ENCODE results near the gene LARP6. TPM values are rescaled to one million over a fixed set of nuclear protein-coding genes. Genes with fewer than 3 reads are reported as not detected.

The LARP6 gene
- total RNA-seq, 1 donor from 2014 or later, result 22.6 TPM

DNA sequence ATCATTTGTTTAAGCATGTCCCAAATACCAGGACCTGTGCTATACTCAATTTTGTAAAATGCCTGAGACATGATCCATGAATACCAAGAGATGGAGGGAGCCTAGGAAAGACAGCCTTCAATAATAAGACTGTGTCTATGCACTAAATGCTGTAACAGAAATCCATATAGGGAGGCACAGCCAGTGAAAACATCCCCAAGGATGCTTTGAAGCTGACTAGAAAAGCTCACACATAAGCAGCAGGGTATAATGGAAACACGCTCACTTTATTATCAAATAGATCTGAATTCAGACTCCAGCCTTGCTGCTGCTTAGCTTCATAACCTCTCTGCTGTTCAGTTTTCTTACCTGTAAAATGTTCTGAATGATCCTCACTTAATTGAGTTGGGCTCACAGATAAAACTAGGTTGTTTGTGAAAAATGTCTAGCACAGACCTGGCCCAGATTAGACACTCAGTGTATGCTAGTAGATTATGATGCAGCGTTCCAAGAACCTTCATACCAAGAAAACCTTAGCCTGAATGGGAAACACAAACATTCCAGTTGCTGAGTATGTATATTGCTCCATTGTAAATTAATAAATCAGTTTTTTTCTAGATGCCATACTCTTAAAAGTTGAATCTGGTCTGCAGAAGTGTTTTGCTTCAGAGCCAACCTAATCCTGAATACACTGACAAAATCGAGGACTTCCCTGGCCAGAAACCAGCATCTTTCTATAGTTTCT lies 3.8 kb upstream of the LARP6 start:
- no peaks in the 10 kb centered on the region for H3K36me3 Mint-ChIP-seq (ENCODE audit: insufficient read depth)
- TF ChIP-seq, protein P1, sequence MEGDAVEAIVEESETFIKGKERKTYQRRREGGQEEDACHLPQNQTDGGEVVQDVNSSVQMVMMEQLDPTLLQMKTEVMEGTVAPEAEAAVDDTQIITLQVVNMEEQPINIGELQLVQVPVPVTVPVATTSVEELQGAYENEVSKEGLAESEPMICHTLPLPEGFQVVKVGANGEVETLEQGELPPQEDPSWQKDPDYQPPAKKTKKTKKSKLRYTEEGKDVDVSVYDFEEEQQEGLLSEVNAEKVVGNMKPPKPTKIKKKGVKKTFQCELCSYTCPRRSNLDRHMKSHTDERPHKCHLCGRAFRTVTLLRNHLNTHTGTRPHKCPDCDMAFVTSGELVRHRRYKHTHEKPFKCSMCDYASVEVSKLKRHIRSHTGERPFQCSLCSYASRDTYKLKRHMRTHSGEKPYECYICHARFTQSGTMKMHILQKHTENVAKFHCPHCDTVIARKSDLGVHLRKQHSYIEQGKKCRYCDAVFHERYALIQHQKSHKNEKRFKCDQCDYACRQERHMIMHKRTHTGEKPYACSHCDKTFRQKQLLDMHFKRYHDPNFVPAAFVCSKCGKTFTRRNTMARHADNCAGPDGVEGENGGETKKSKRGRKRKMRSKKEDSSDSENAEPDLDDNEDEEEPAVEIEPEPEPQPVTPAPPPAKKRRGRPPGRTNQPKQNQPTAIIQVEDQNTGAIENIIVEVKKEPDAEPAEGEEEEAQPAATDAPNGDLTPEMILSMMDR (IDR thresholded peaks at IDR 0.05; ENCODE audit: unreplicated experiment), result no peak
- H3K27me3 Mint-ChIP-seq, result peaks cover 21% of the 10 kb centered on the region
- no peak overlapping the region for H3K4me3 Mint-ChIP-seq (ENCODE audit: low read depth)
- no peaks in the 10 kb centered on the region for H3K9me3 Mint-ChIP-seq (ENCODE audit: low read depth)
- H3K4me1 Mint-ChIP-seq (ENCODE audit: low read depth), result peaks cover 7% of the 10 kb centered on the region
- H3K27ac Mint-ChIP-seq, result no peak overlapping the region
- DNase-seq (ENCODE audit: low spot score, unreplicated experiment), result no peak

DNA sequence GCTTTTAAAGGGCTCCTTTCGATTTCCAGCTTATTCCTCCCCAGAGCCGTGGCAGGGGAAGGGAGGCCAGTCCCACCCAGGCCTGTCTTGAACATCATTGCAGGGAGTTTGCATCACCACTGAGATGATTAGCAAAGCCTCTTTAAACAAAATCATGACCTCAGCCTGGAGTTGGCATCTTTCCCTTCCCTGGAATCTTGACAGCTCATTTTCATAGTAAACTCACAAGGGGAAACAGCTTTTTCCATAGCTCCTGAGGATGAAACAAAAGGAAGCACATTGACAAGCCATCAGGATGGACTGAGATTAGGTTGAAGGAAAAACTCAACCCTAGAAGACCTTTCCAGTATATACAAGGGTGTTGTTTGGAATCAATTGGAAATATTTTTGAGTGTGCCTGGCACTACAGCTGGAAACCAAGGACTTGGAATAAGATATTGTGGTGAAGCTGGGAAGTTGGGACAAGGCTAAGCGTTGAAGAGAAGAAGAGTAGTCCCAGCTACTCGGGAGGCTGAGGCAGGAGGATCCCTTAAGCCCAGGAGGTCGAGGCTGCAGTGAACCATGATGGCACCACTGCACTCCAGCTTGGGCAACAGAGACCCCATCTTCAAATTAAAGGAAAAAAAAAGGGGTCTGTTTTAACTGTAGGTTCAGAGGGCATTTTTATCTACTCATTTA lies 3.1 kb upstream of the LARP6 start:
- Mint-ChIP-seq H3K4me3 (ENCODE audit: low read depth) (no peak overlapping the region), H3K4me1 (ENCODE audit: low read depth) (peaks cover 9% of the 10 kb centered on the region), H3K27ac (peak overlapping the region; percentile 89), H3K27me3 (peaks cover 21% of the 10 kb centered on the region), H3K9me3 (ENCODE audit: low read depth) (no peaks in the 10 kb centered on the region), H3K36me3 (ENCODE audit: insufficient read depth) (no peaks in the 10 kb centered on the region)
- TF ChIP-seq, protein P1 (IDR thresholded peaks at IDR 0.05; ENCODE audit: unreplicated experiment), result no peak
- DNase-seq (ENCODE audit: low spot score, unreplicated experiment), result no peak

DNA sequence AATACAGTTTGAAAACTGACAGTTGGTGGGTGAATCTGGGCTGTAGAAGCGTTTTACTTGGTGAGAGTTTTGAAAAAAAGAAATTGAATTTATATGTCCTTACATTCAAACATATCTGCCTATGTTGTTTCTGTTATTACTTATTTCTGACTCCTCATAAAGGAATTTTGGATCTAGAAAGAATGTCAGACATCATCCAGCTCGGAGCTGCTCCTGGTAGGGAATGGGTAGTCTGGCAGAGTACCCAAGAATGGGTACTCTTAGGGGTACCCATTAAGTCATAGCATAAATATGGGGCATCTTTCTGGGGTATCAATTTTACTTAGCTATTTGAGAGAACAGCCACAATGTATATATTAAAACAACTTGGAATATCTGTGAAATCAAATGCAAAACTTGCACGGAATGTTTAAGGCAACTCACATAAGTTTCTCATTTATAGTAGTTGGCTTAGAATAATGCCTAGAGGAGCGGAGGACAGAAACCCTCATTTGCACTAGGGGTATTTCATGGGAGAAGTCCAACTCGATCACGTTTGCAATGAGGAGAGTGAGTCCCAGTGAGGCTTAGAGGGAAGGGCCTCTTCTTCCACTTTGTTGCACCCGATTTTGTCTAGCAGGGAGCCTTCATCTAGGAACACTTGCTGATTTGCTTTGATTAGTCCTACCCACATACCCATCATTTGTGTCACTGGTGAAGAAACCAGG lies 2.4 kb upstream of the LARP6 start:
- H3K27me3 Mint-ChIP-seq, result peaks cover 21% of the 10 kb centered on the region
- TF ChIP-seq, protein P1 (IDR thresholded peaks at IDR 0.05; ENCODE audit: unreplicated experiment), result no peak
- H3K4me1 Mint-ChIP-seq (ENCODE audit: low read depth), result peaks cover 9% of the 10 kb centered on the region
- H3K27ac Mint-ChIP-seq, result no peak overlapping the region
- no peak overlapping the region for H3K4me3 Mint-ChIP-seq (ENCODE audit: low read depth)
- DNase-seq (ENCODE audit: low spot score, unreplicated experiment), result no peak
- no peaks in the 10 kb centered on the region for H3K9me3 Mint-ChIP-seq (ENCODE audit: low read depth)
- no peaks in the 10 kb centered on the region for H3K36me3 Mint-ChIP-seq (ENCODE audit: insufficient read depth)

DNA sequence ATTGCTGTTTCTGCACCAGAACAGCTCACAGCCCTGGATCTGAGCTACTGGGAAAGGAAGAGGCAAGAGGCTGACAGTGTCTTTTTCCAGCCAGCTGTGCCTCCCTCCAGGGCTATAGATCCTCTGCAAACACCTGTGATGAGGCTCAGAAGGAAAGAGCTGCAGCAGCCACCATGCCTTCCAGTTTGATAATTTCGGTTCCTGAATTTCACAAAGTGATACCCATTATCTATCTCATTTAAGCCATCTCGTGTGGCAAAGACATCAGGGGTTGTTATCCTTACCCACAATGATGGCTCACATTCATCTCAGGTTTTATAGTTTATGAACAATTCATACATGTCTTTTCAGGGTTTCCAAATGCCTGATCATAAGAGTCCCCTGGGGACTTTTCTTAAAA lies 1.8 kb upstream of the LARP6 start:
- DNase-seq (ENCODE audit: low spot score, unreplicated experiment), result no peak
- Mint-ChIP-seq H3K4me3 (ENCODE audit: low read depth) (no peak overlapping the region), H3K4me1 (ENCODE audit: low read depth) (peaks cover 9% of the 10 kb centered on the region), H3K27me3 (peaks cover 21% of the 10 kb centered on the region), H3K9me3 (ENCODE audit: low read depth) (no peaks in the 10 kb centered on the region), H3K27ac (no peak overlapping the region), H3K36me3 (ENCODE audit: insufficient read depth) (peaks cover 3% of the 10 kb centered on the region)
- TF ChIP-seq, protein P1 (IDR thresholded peaks at IDR 0.05; ENCODE audit: unreplicated experiment), result no peak

DNA sequence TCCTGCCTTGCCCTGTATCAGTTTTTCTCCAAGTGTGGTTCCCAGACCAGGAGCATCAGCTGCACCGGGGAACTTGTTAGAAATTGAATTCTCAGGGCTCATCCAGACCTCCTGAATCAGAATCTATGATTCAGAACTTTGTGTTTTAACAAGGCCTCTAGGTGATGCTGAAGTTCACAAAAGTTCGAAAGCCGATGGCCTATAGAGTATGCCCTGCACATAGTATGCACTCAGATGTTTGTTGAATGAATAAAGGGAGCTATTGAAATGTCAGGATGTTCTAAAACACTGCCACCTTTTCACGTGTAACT lies 664 bp upstream of the LARP6 start:
- H3K27me3 Mint-ChIP-seq, result peaks cover 21% of the 10 kb centered on the region
- DNase-seq (ENCODE audit: low spot score, unreplicated experiment), result no peak
- H3K4me3 Mint-ChIP-seq (ENCODE audit: low read depth), result peak overlapping the region; percentile 92
- peaks cover 5% of the 10 kb centered on the region for H3K36me3 Mint-ChIP-seq (ENCODE audit: insufficient read depth)
- H3K27ac Mint-ChIP-seq, result peak overlapping the region; percentile 95
- H3K4me1 Mint-ChIP-seq (ENCODE audit: low read depth), result peaks cover 9% of the 10 kb centered on the region
- TF ChIP-seq, protein P1 (IDR thresholded peaks at IDR 0.05; ENCODE audit: unreplicated experiment), result no peak
- H3K9me3 Mint-ChIP-seq (ENCODE audit: low read depth), result no peaks in the 10 kb centered on the region
